ENCODE results near the gene DPH1.
A peak's percentile ranks its signal among the peaks of the same experiment; 100 is the strongest.

Gene DPH1

GRCh38 chr17:2053380-2054261, 23.7 kb downstream of the DPH1 start:
- H3K27me3 ChIP-seq = peaks cover 77 to 94% (median 94%) of the 10 kb centered on the region in 11 experiments
- no peaks in the 10 kb centered on the region for H3K9me3 ChIP-seq (replicated peaks in 1 of 11)
- H3K9ac ChIP-seq = peak overlapping the region; percentile 12 to 64 (median 38); a peak in 13 of 22 replicates
- H3K4me2 ChIP-seq = peak overlapping the region; percentile 93 to 100 (median 99)
- peaks cover 0 to 8% (median 0%) of the 10 kb centered on the region in 11 experiments; a peak in 5 of 22 replicates for H3K36me3 ChIP-seq
- no peak for TF ChIP-seq Cebpa-rat (IDR thresholded peaks at IDR 0.05)
- no peak overlapping the region; a peak in 1 of 22 replicates for H3K27ac ChIP-seq
- peak overlapping the region; percentile 50 to 76 (median 64) for H3K4me3 ChIP-seq
- peaks cover 34 to 69% (median 56%) of the 10 kb centered on the region in 11 experiments; a peak in 20 of 22 replicates for H4K20me1 ChIP-seq
- peaks cover 51 to 79% (median 67%) of the 10 kb centered on the region in 10 experiments for H3K4me1 ChIP-seq

- Histone ChIP-seq H3K9ac (peak overlapping the region in 3 of 11 experiments; percentile 39 to 64 (median 39); a peak in 2 of 22 replicates), H3K36me3 (peaks cover 0 to 8% (median 0%) of the 10 kb centered on the region in 11 experiments; a peak in 5 of 22 replicates), H3K27me3 (peaks cover 77 to 93% (median 92%) of the 10 kb centered on the region in 11 experiments), H3K9me3 (replicated peaks in 1 of 11) (no peaks in the 10 kb centered on the region), H3K4me2 (peak overlapping the region; percentile 93 to 100 (median 99)), H3K27ac (no peak overlapping the region), H3K4me3 (peak overlapping the region; percentile 50 to 76 (median 64)), H3K4me1 (peaks cover 46 to 78% (median 67%) of the 10 kb centered on the region in 10 experiments), H4K20me1 (peaks cover 34 to 72% (median 58%) of the 10 kb centered on the region in 11 experiments; a peak in 20 of 22 replicates)
- no peak for TF ChIP-seq Cebpa-rat (IDR thresholded peaks at IDR 0.05)
Measured at GRCh38 chr17:2054262-2054511, 24.2 kb downstream of the DPH1 start.

GRCh38 chr17:2054512-2055291, 24.7 kb downstream of the DPH1 start, which contains the start of gene HIC1:
TSS of gene HIC1 (plus strand) at chr17:2055103. CDS start at chr17:2056691, 1,588 bp downstream.
- peak within 1 kb of the TSS; percentile 57 to 76 (median 71); a peak in 20 of 22 replicates for H3K9ac ChIP-seq
- TF ChIP-seq Cebpa-rat (IDR thresholded peaks at IDR 0.05) = no peak
- peaks cover 0 to 8% (median 0%) of the 10 kb centered on the region in 11 experiments; a peak in 5 of 22 replicates for H3K36me3 ChIP-seq
- peak within 1 kb of the TSS; percentile 93 to 100 (median 99) for H3K4me2 ChIP-seq
- peak within 1 kb of the TSS; percentile 60 to 76 (median 64) for H3K4me3 ChIP-seq
- H3K27ac ChIP-seq = peak within 1 kb of the TSS in 4 of 11 experiments; percentile 32 to 48 (median 34); a peak in 5 of 22 replicates
- no peaks in the 10 kb centered on the region for H3K9me3 ChIP-seq (replicated peaks in 1 of 11)
- H3K27me3 ChIP-seq = peaks cover 77 to 93% (median 88%) of the 10 kb centered on the region in 11 experiments
- H3K4me1 ChIP-seq = peaks cover 46 to 78% (median 67%) of the 10 kb centered on the region in 10 experiments
- H4K20me1 ChIP-seq = peaks cover 34 to 71% (median 58%) of the 10 kb centered on the region in 11 experiments; a peak in 20 of 22 replicates

- Histone ChIP-seq H4K20me1 (peaks cover 34 to 75% (median 58%) of the 10 kb centered on the region in 11 experiments; a peak in 20 of 22 replicates), H3K9me3 (replicated peaks in 1 of 11) (no peaks in the 10 kb centered on the region), H3K36me3 (peaks cover 0 to 8% (median 2%) of the 10 kb centered on the region in 11 experiments; a peak in 9 of 22 replicates), H3K4me1 (peaks cover 54 to 85% (median 75%) of the 10 kb centered on the region in 10 experiments), H3K4me3 (peak overlapping the region; percentile 60 to 76 (median 64)), H3K27me3 (peaks cover 71 to 96% (median 89%) of the 10 kb centered on the region in 11 experiments), H3K4me2 (peak overlapping the region; percentile 93 to 100 (median 99)), H3K27ac (peak overlapping the region in 4 of 11 experiments; percentile 32 to 48 (median 34); a peak in 5 of 22 replicates), H3K9ac (peak overlapping the region; percentile 57 to 76 (median 71); a peak in 20 of 22 replicates)
- TF ChIP-seq Cebpa-rat (IDR thresholded peaks at IDR 0.05) = no peak
Measured at GRCh38 chr17:2055292-2056205, 25.6 kb downstream of the DPH1 start.

DNA sequence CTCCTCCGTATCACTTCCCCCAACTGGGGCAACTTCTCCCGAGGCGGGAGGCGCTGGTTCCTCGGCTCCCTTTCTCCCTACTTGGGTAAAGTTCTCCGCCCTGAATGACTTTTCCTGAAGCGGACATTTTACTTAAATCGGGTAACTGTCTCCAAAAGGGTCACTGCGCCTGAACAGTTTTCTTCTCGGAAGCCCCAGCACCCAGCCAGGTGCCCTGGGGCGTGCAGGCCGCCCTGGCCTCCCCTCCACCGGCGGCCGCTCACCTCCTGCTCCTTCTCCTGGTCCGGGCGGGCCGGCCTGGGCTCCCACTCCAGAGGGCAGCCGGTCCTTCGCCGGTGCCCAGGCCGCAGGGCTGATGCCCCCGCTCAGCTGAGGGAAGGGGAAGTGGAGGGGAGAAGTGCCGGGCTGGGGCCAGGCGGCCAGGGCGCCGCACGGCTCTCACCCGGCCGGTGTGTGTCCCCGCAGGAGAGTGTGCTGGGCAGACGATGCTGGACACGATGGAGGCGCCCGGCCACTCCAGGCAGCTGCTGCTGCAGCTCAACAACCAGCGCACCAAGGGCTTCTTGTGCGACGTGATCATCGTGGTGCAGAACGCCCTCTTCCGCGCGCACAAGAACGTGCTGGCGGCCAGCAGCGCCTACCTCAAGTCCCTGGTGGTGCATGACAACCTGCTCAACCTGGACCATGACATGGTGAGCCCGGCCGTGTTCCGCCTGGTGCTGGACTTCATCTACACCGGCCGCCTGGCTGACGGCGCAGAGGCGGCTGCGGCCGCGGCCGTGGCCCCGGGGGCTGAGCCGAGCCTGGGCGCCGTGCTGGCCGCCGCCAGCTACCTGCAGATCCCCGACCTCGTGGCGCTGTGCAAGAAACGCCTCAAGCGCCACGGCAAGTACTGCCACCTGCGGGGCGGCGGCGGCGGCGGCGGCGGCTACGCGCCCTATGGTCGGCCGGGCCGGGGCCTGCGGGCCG, 26.5 kb downstream of the DPH1 start:
- peaks cover 59 to 86% (median 80%) of the 10 kb centered on the region in 10 experiments for H3K4me1 ChIP-seq
- no peaks in the 10 kb centered on the region for H3K9me3 ChIP-seq (replicated peaks in 1 of 11)
- no peak for TF ChIP-seq Cebpa-rat (IDR thresholded peaks at IDR 0.05)
- H3K4me2 ChIP-seq = peak overlapping the region; percentile 93 to 100 (median 99)
- H3K36me3 ChIP-seq = peaks cover 0 to 15% (median 12%) of the 10 kb centered on the region in 11 experiments; a peak in 15 of 22 replicates
- peaks cover 33 to 80% (median 60%) of the 10 kb centered on the region in 11 experiments; a peak in 20 of 22 replicates for H4K20me1 ChIP-seq
- H3K27me3 ChIP-seq = peaks cover 62 to 94% (median 86%) of the 10 kb centered on the region in 11 experiments
- peak overlapping the region in 1 of 11 experiments; percentile 13; a peak in 2 of 22 replicates for H3K27ac ChIP-seq
- peak overlapping the region; percentile 9 to 76 (median 60); a peak in 18 of 22 replicates for H3K9ac ChIP-seq
- peak overlapping the region; percentile 60 to 76 (median 64) for H3K4me3 ChIP-seq

DNA sequence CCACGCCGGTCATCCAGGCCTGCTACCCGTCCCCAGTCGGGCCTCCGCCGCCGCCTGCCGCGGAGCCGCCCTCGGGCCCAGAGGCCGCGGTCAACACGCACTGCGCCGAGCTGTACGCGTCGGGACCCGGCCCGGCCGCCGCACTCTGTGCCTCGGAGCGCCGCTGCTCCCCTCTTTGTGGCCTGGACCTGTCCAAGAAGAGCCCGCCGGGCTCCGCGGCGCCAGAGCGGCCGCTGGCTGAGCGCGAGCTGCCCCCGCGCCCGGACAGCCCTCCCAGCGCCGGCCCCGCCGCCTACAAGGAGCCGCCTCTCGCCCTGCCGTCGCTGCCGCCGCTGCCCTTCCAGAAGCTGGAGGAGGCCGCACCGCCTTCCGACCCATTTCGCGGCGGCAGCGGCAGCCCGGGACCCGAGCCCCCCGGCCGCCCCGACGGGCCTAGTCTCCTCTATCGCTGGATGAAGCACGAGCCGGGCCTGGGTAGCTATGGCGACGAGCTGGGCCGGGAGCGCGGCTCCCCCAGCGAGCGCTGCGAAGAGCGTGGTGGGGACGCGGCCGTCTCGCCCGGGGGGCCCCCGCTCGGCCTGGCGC, 27.3 kb downstream of the DPH1 start:
- Histone ChIP-seq H3K36me3 (peaks cover 0 to 21% (median 16%) of the 10 kb centered on the region in 11 experiments; a peak in 15 of 22 replicates), H4K20me1 (peaks cover 28 to 77% (median 53%) of the 10 kb centered on the region in 11 experiments; a peak in 20 of 22 replicates), H3K9me3 (replicated peaks in 1 of 11) (no peaks in the 10 kb centered on the region), H3K4me1 (peaks cover 59 to 90% (median 86%) of the 10 kb centered on the region in 10 experiments), H3K9ac (peak overlapping the region in 9 of 11 experiments; percentile 17 to 76 (median 34); a peak in 11 of 22 replicates), H3K27ac (no peak overlapping the region), H3K27me3 (peaks cover 55 to 92% (median 81%) of the 10 kb centered on the region in 11 experiments), H3K4me3 (peak overlapping the region; percentile 60 to 76 (median 64); a peak in 18 of 20 replicates), H3K4me2 (peak overlapping the region; percentile 93 to 100 (median 99))
- TF ChIP-seq Cebpa-rat (IDR thresholded peaks at IDR 0.05) = no peak

All from BLaER1 treated with 17β-estradiol and CSF1 and Interleukin-3, amounts not matched to agents 10 nM and 100 nM (cell line).